ENCODE measurements around the gene EXOC7.
"Not testable (repeated sequence)": the region's sequence is repeated elsewhere in the genome, so short reads cannot be mapped to it uniquely, and the experiment has no call there.

The EXOC7 gene

GRCh38 chr17:76076146-76076764 is 27.3 kb downstream of the EXOC7 start:
- DNase-seq (ENCODE audit: low read depth): no peak

GRCh38 chr17:76075364-76076145 is 28.0 kb downstream of the EXOC7 start:
- no peak for DNase-seq (ENCODE audit: low read depth)

GRCh38 chr17:76074390-76075363 is 28.9 kb downstream of the EXOC7 start, which contains the start of gene GALR2:
Gene GALR2 (plus strand): TSS chr17:76074781. CDS start chr17:76074884, 103 bp downstream.
- no peak for DNase-seq (ENCODE audit: low read depth)

DNA sequence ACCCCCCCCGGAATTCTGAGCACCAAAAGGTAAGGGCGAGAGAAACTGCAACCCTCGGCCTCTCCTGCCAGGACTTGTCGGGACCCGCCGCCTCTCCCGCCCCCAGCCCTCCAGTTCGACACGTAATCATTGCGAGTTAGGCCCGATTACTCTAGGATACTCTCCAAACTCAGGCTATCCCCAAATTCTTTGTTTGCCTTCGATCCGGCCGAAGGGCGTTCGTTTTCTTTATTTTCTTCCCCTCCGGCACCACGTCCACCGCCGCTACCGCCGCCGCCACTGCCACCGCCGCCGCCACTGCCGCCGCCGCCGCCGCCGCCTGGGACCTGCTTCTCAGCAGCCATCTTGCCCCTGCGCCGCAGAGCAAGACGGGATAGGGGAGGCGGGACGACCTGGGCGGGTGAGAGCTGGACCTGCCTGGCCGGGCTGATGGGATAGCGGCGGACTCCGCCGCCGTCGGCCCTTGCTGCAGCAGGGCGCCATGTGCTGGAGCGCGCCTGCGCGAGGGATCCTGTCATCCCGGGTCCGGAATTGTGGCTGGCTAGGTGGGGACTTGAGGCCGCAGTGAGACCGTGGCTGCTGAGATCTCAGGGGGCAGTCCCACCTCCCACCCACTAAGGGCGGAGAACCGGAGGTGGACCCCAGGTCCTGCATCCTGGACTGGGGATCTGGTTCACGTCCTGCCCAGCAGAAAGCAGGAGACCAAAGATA is 31.3 kb downstream of the EXOC7 start, which contains the start of gene SRP68:
SRP68 (minus strand) TSS at position 370 of the 711 bp plus-strand sequence; CDS start at position 344, 26 bp downstream.
- DNase-seq (ENCODE audit: low read depth): peak; percentile 79

GRCh38 chr17:76071531-76072147 is 31.9 kb downstream of the EXOC7 start:
- DNase-seq (ENCODE audit: low read depth): no peak

GRCh38 chr17:76065775-76066174 is 37.8 kb downstream of the EXOC7 start:
- DNase-seq (ENCODE audit: low read depth): no peak

- no peak for DNase-seq (ENCODE audit: low read depth)
Measured at GRCh38 chr17:76063875-76064546, 39.6 kb downstream of the EXOC7 start.

DNA sequence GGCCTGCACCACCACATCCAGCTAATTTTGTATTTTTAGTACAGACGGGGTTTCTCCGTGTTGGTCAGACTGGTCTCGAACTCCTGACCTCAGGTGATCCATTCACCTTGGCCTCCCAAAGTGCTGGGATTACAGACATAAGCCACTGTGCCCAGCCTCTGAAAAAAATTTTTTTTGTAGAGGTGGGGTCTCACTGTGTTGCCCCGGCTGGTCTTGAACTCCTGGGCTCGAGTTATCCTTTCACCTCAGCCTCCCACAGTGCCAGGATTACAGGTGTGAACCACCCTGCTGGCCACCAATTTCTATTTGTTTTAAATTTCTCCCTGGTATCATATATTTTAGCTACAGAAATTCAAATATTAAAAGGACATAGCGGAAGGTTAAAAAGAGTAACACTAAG is 45.3 kb downstream of the EXOC7 start:
- DNase-seq (ENCODE audit: low read depth): not testable (repeated sequence)

GRCh38 chr17:76056882-76057281 is 46.7 kb downstream of the EXOC7 start:
- no peak for DNase-seq (ENCODE audit: low read depth)

- DNase-seq (ENCODE audit: low read depth): no peak
Measured at GRCh38 chr17:76054112-76054476, 49.5 kb downstream of the EXOC7 start.

DNA sequence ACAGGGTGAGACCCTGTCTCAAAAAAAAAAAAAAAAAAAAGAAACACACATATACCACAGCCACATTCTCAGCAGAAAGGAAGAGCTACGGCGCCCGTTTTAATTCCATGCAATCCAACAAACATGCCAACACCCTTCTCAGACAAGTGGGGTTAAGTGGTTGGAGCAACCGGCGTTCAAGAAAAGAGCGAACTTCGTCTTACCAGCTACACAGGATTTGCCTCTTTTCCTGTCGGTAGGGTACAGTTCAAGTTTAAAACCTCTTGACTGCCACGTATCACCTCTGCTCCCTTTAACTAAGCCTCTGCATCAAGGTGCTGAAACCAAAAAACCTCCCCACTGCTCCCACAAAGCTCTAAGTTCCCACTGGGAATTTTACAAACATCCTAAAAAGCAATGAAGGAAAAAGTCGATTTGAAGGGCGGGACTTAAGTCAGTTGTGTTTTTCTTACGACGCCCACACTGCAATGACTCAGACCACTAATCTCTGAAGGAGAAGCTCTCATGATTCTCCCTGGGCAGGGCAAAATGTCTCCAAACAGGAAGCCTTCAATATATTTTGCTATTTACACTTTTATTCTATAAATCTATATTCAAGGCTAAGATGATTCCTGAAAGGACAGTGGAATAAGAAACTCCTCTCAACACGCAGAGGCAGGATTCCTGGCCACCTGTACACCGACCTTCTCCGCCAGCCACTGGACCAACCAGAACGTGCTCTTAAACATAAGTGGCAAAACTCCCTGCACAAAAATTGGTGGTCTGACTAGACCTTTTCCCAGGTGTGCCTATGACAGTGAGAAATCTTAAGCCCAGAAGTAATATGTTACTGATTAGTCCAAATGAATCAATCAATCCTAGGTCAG is 50.1 kb downstream of the EXOC7 start:
- no peak for DNase-seq (ENCODE audit: low read depth)

- DNase-seq (ENCODE audit: low read depth): no peak
Measured at GRCh38 chr17:76051561-76051960, 52.0 kb downstream of the EXOC7 start.

DNA sequence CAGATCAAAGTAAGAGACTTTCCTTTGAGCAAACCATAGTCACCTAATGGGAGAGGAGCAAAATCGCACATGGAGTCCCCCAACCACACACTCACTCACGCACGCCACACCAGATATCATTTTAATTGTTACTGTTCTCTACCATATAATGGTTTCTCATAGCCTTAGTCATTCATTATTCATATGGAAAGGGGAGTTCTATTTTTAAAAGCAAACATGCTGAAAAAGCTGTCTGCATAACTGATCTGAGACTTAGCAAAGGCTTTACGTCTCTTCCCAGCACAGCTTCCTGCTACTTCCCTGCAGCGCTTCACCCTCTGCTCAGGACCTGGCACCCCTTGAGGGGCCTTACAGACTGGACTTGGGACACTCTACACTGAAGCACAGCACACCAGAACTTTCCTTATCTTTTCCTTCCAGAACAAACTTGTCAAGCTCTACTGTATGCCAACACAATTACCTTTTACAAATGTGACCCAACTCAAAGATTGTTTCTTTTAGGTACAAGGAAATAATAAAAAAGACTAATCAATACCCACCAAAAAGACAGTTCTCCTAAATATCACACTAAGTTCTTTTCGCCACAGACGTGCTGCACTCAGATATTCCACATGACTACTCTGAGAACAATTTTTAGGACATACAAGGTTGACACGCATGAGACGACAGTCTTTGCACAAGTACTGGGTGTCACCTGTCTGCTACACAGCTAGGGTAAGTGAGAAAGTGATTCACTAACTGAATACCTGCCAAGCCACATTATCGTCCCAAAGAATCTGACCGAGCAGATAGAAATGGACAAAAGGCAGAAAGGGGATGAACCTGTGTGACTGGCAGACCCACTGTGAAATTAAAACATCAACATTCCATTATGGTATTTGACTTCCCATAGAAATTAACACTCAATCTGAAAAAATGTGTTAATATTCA is 52.8 kb downstream of the EXOC7 start:
- no peak for DNase-seq (ENCODE audit: low read depth)

DNA sequence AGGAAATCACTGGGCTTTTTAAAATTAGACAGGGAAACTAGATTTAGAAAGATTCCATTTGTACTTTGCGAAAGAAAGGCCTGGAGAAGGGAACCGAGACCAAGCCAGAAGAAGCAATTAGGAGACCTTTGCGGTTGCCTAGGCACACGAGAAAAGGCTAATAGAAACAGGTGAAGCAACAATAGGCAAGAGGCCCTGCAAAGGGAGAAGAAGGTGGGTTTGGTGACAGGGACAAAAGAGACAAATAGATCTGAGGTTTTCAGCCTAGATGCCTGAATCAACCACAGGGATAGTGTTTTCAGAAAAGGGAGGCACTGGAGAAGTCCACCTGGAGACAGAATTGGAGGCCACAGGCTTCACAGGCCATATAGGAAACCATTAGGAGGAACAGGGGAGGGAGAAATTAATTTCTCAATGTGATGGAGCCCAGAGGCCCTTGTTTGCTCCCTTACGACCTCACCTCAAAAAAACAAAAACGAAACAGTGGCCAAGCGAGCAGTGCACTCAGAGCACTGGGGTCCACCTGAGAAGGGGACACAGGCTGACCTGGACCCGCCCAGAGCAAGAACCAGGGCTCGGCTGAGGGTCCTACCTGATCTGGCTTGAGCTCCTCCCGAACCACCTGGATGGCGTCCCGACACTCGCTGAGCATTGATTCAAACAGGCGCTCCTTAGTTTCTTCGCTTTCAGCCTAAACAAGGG is 53.6 kb downstream of the EXOC7 start:
- no peak for DNase-seq (ENCODE audit: low read depth)

DNA sequence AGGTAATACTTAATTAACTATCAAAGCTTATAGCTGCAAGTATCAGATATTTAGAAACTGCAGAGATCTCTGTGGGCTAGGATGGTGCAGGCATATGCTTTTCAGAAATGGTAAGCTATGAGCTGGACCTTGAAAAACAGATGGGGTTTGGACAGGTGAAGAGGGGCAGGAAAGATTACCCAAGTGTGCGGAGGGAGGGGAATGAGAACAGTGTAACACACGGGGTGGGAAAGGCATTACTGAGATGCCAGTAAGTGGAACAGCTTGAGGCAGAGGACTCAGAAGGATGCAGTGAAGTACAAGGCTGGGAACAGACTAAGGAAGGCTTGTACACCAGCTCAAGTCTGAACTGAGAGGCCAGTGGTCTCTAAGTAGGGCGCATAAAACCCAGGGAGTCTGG is 54.3 kb downstream of the EXOC7 start:
- DNase-seq (ENCODE audit: low read depth): no peak

DNA sequence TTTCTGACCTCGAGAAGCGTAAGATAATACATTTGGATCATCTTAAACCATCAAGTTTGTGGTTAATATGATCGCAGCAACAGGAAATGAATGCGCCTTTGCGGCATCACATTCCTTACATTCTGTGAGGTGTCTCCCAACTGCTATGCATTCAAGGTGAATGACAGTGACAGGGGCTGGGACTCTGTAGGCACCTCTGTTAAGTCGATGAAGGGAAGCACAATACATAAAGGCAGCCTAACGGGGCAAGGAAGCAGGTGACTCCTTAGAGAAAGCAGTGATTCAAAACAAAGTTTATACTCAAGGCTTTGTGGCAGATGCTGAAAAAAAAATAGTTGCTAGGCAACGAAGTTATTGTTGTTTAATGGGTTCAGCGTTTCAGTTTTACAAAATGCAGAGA is 54.9 kb downstream of the EXOC7 start:
- DNase-seq (ENCODE audit: low read depth): no peak

- no peak for DNase-seq (ENCODE audit: low read depth)
Measured at GRCh38 chr17:76048025-76048605, 55.5 kb downstream of the EXOC7 start.

- DNase-seq (ENCODE audit: low read depth): no peak
Measured at GRCh38 chr17:76046064-76046463, 57.5 kb downstream of the EXOC7 start.
